Vagina (tissue), 2 donors: ENCODE results near the gene TRABD2B. TPM values are rescaled to one million over a fixed set of nuclear protein-coding genes. Genes with fewer than 3 reads are reported as not detected.

Experiments used
- DNase-seq, 2 donors: peaks; one replicate each; pipeline ENCODE4 v3.0.0-alpha.2; 2017; ENCODE audit errors: extremely low spot score in 2 of 2
- H3K27ac ChIP-seq: fragments of 200-600 bp; sonication (generic); one replicate; pipeline ENCODE4 v1.5.1; 2019
- H3K27me3 ChIP-seq: fragments of 200-600 bp; sonication (generic); one replicate; pipeline ENCODE4 v1.5.1; 2019
- H3K36me3 ChIP-seq, 2 donors: fragments of 200-600 bp; sonication (generic); one replicate each; pipeline ENCODE4 v1.5.1; 2017 to 2019
- H3K4me1 ChIP-seq: fragments of 200-600 bp; sonication (generic); one replicate; pipeline ENCODE4 v1.5.1; 2019
- H3K4me3 ChIP-seq, 2 donors: fragments of 200-600 bp; sonication (generic); 1 replicate in 1 of 2; 2 replicates in 1 of 2; pipeline ENCODE4 v1.5.1; 2016 to 2019
- H3K9me3 ChIP-seq: fragments of 200-600 bp; sonication (generic); one replicate; pipeline ENCODE4 v1.5.1; 2019
- POLR2A ChIP-seq, 2 donors: fragments of 450-650 bp; IDR thresholded peaks; one replicate each; pipeline ENCODE4 v1.6.1; 2017; ENCODE audit warnings: antibody characterized with exemption in 2 of 2, mild to moderate bottlenecking in 2 of 2, moderate library complexity in 2 of 2
- POLR2AphosphoS5 ChIP-seq, 2 donors: sonication (generic); formaldehyde crosslinking; IDR thresholded peaks; one replicate each; pipeline ENCODE4 v1.9.0; 2017; ENCODE audit warnings: antibody characterized with exemption in 2 of 2, mild to moderate bottlenecking in 2 of 2, low read depth in 1 of 2; ENCODE audit not compliant: insufficient read depth in 1 of 2
- intact Hi-C: fragments of 100-400 bp; cut with DNase I; formaldehyde crosslinking; loops from one replicate; pipeline ENCODE4 v1.15.1; 2023
- total RNA-seq: library from RNA; depleted of rRNA; stranded (reverse); fragments of >200 nt; gene quantifications from one replicate; pipeline ENCODE4 v1.2.3, GENCODE V29; 2016
- TF ChIP-seq, protein P1 (sequence below), 3 experiments: fragments of 450-650 bp in 2 of 3; fragments of 200-600 bp in 1 of 3; sonication (generic) in 1 of 3; IDR thresholded peaks; one replicate each; pipeline ENCODE4 v1.5.1; 2017 to 2019; ENCODE audit warnings: antibody characterized with exemption in 3 of 3, mild to moderate bottlenecking in 2 of 3, moderate library complexity in 2 of 3

The TRABD2B gene
- total RNA-seq, 1 donor from 2014 or later: 5.6 TPM

- no peaks in the 10 kb centered on the region for H3K36me3 ChIP-seq
- no peaks in the 10 kb centered on the region for H3K9me3 ChIP-seq
- no peaks in the 10 kb centered on the region for H3K27me3 ChIP-seq
- H3K4me3 ChIP-seq: no peak overlapping the region
- TF ChIP-seq POLR2AphosphoS5 (IDR thresholded peaks at IDR 0.05; ENCODE audit: insufficient read depth in 1 of 2, low read depth in 1 of 2) (no peak), POLR2A (IDR thresholded peaks at IDR 0.05) (no peak)
- TF ChIP-seq, protein P1, sequence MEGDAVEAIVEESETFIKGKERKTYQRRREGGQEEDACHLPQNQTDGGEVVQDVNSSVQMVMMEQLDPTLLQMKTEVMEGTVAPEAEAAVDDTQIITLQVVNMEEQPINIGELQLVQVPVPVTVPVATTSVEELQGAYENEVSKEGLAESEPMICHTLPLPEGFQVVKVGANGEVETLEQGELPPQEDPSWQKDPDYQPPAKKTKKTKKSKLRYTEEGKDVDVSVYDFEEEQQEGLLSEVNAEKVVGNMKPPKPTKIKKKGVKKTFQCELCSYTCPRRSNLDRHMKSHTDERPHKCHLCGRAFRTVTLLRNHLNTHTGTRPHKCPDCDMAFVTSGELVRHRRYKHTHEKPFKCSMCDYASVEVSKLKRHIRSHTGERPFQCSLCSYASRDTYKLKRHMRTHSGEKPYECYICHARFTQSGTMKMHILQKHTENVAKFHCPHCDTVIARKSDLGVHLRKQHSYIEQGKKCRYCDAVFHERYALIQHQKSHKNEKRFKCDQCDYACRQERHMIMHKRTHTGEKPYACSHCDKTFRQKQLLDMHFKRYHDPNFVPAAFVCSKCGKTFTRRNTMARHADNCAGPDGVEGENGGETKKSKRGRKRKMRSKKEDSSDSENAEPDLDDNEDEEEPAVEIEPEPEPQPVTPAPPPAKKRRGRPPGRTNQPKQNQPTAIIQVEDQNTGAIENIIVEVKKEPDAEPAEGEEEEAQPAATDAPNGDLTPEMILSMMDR (IDR thresholded peaks at IDR 0.05): no peak
- no peak for DNase-seq
- H3K27ac ChIP-seq: no peak overlapping the region
- peaks cover 38% of the 10 kb centered on the region for H3K4me1 ChIP-seq
- intact Hi-C loops: no loop called here
Measured at GRCh38 chr1:47931395-47931794, 65.8 kb downstream of the TRABD2B start.

- intact Hi-C loops: no loop called here
- no peaks in the 10 kb centered on the region for H3K36me3 ChIP-seq
- TF ChIP-seq, protein P1 (IDR thresholded peaks at IDR 0.05): no peak
- TF ChIP-seq POLR2A (IDR thresholded peaks at IDR 0.05) (no peak), POLR2AphosphoS5 (IDR thresholded peaks at IDR 0.05; ENCODE audit: insufficient read depth in 1 of 2, low read depth in 1 of 2) (no peak)
- no peak overlapping the region for H3K27ac ChIP-seq
- no peak overlapping the region for H3K4me3 ChIP-seq
- no peaks in the 10 kb centered on the region for H3K9me3 ChIP-seq
- H3K4me1 ChIP-seq: peaks cover 42% of the 10 kb centered on the region
- no peaks in the 10 kb centered on the region for H3K27me3 ChIP-seq
- no peak for DNase-seq
Measured at GRCh38 chr1:47930210-47930840, 66.9 kb downstream of the TRABD2B start.

GRCh38 chr1:47927165-47927564 is 70.0 kb downstream of the TRABD2B start:
- H3K4me1 ChIP-seq: peaks cover 18% of the 10 kb centered on the region
- H3K36me3 ChIP-seq: no peaks in the 10 kb centered on the region
- no peak for TF ChIP-seq POLR2A (IDR thresholded peaks at IDR 0.05)
- TF ChIP-seq, protein P1 (IDR thresholded peaks at IDR 0.05): no peak
- no peak for TF ChIP-seq POLR2AphosphoS5 (IDR thresholded peaks at IDR 0.05; ENCODE audit: insufficient read depth in 1 of 2, low read depth in 1 of 2)
- H3K4me3 ChIP-seq: no peak overlapping the region
- intact Hi-C loops: no loop called here
- no peak overlapping the region for H3K27ac ChIP-seq
- H3K9me3 ChIP-seq: no peaks in the 10 kb centered on the region
- no peak for DNase-seq
- no peaks in the 10 kb centered on the region for H3K27me3 ChIP-seq

- Histone ChIP-seq H3K4me1 (peaks cover 18% of the 10 kb centered on the region), H3K27ac (no peak overlapping the region)
Measured at GRCh38 chr1:47926461-47926999, 70.7 kb downstream of the TRABD2B start.

More at GRCh38 chr1:47926461-47926999, 70.7 kb downstream of the TRABD2B start:
- Histone ChIP-seq H3K27me3 (no peaks in the 10 kb centered on the region), H3K9me3 (no peaks in the 10 kb centered on the region), H3K4me3 (no peak overlapping the region), H3K36me3 (no peaks in the 10 kb centered on the region)
- TF ChIP-seq, protein P1 (IDR thresholded peaks at IDR 0.05): no peak
- no peak for TF ChIP-seq POLR2AphosphoS5 (IDR thresholded peaks at IDR 0.05; ENCODE audit: insufficient read depth in 1 of 2, low read depth in 1 of 2)
- no peak for TF ChIP-seq POLR2A (IDR thresholded peaks at IDR 0.05)
- DNase-seq: no peak
- intact Hi-C loops: no loop called here
